Spinal cord (tissue), 10 donors: ENCODE results near the gene IFNLR1. TPM values are rescaled to one million over a fixed set of nuclear protein-coding genes. Genes with fewer than 3 reads are reported as not detected.

ENCODE experiments used
- DNase-seq, 6 donors: peaks; one replicate each; pipeline versions ENCODE4 v3.0.0 to v3.0.0-alpha.2; 2013 to 2015; ENCODE audit warnings: low spot score in 6 of 6, low read depth in 4 of 6
- H3K27ac ChIP-seq: one replicate; pipeline ENCODE4 v1.5.1; 2013; ENCODE audit warnings: low read depth, low read length, control low read depth
- H3K27me3 ChIP-seq: one replicate; pipeline ENCODE4 v1.6.1; 2013; ENCODE audit warnings: low read length; ENCODE audit not compliant: control insufficient read depth, insufficient read depth
- H3K36me3 ChIP-seq: one replicate; pipeline ENCODE4 v1.6.1; 2013; ENCODE audit warnings: low read length; ENCODE audit not compliant: control insufficient read depth, insufficient read depth
- H3K4me1 ChIP-seq: one replicate; pipeline ENCODE4 v1.6.1; 2013; ENCODE audit warnings: low read length; ENCODE audit not compliant: control insufficient read depth, insufficient read depth
- H3K4me3 ChIP-seq: one replicate; pipeline ENCODE4 v1.5.1; 2013; ENCODE audit warnings: low read depth, low read length, control low read depth
- H3K9me3 ChIP-seq: one replicate; pipeline ENCODE4 v1.6.1; 2013; ENCODE audit warnings: low read length; ENCODE audit not compliant: control insufficient read depth, insufficient read depth
- WGBS: methylation state at CpG from one replicate; pipeline ENCODE4 v1.1.5; 2013; ENCODE audit warnings: missing lambda C conversion rate; ENCODE audit not compliant: insufficient coverage; 5-methylcytosine and 5-hydroxymethylcytosine counted together
- long read RNA-seq, 4 donors: transcript quantifications; one replicate each; lab custom pipeline, GENCODE V29; 2026
- polyA plus RNA-seq, 2 donors: library from polyadenylated mRNA; unstranded; fragments of 120-200 nt; gene quantifications; one replicate each; pipeline ENCODE4 v1.2.1, GENCODE V29; 2013; ENCODE audit not compliant: insufficient read length in 2 of 2
- total RNA-seq, 2 donors: library from RNA; depleted of rRNA in 1 of 2; stranded (reverse); fragments of 120-200 nt in 1 of 2; fragments of >200 nt in 1 of 2; gene quantifications; one replicate each; pipeline versions ENCODE4 v1.2.3 to v1.2.4, GENCODE V29; 2013 to 2014
- donor health status: healthy.

IFNLR1 gene
- under 1 TPM; 0.59 to 0.72 TPM for total RNA-seq
- 1 to 10 TPM in 1 of 2 donors, under 1 TPM in 1; 0.74 to 1.6 TPM for polyA plus RNA-seq
- long read RNA-seq, donor 1, result 0 reads
- long read RNA-seq, donor 2, result 0 reads
- long read RNA-seq, donor 3, result 0 reads
- long read RNA-seq, donor 4, result 0 reads

DNA sequence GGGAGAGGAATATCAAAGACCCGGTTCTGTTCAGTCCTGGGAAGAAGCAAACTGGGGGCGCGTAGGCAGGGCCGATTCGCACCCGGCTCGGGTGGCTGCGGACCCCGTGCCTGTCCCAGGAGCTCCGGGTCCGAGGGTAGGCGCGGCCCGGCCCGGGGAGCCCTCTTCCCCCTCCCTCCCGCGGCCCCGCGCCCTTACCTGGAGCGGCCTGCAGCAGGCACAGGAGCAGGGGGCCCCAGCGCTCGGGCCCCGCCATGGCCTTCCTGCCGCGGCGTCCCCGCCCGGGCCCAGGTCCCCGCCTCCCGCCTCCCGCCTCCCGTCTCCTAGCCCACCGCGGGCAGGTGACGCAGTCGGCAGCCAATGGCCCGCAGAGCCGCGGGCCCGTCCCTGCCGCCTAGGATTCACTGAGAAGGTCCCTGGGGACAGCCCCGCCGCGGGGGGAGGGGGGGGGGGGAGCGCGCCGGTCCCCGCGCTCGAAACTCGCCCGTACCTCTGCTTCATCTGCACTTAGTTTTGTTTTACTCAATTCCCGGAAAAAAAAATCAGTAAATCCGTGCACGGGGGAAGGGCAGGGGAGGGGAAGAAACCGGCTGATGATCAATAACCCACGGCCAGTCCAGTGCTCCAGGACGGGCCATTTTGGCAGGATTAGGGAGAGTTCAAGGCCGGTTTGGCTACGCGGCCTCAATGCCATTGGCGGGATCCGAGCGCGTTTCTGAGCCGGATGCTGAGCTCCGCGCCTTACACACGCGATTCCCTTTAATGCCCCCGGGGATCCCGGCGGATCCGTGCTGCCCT, at the start of gene IFNLR1:
Gene IFNLR1 (minus strand): TSS at position 297 of the 798 bp plus-strand sequence. CDS start 41 bp downstream, at position 256.
- WGBS, result under 1% methylated on average over 53 of the region's 74 CpGs
- H3K9me3 ChIP-seq, result no peaks in the 10 kb centered on the region
- peak in 2 of 6 donors; percentile 38 to 77 for DNase-seq
- H3K4me3 ChIP-seq, result peak within 1 kb of the TSS; percentile 34
- peaks cover 34% of the 10 kb centered on the region for H3K27me3 ChIP-seq
- H3K27ac ChIP-seq, result no peak within 1 kb of the TSS
- H3K4me1 ChIP-seq, result peaks cover 13% of the 10 kb centered on the region
- no peaks in the 10 kb centered on the region for H3K36me3 ChIP-seq

- WGBS, result 62% methylated on average over 13 of the region's 17 CpGs
- peak in 1 of 6 donors; percentile 3 for DNase-seq
- no peaks in the 10 kb centered on the region for H3K4me1 ChIP-seq
Observed at GRCh38 chr1:24235921-24236788, 49.1 kb upstream of the IFNLR1 start.

DNA sequence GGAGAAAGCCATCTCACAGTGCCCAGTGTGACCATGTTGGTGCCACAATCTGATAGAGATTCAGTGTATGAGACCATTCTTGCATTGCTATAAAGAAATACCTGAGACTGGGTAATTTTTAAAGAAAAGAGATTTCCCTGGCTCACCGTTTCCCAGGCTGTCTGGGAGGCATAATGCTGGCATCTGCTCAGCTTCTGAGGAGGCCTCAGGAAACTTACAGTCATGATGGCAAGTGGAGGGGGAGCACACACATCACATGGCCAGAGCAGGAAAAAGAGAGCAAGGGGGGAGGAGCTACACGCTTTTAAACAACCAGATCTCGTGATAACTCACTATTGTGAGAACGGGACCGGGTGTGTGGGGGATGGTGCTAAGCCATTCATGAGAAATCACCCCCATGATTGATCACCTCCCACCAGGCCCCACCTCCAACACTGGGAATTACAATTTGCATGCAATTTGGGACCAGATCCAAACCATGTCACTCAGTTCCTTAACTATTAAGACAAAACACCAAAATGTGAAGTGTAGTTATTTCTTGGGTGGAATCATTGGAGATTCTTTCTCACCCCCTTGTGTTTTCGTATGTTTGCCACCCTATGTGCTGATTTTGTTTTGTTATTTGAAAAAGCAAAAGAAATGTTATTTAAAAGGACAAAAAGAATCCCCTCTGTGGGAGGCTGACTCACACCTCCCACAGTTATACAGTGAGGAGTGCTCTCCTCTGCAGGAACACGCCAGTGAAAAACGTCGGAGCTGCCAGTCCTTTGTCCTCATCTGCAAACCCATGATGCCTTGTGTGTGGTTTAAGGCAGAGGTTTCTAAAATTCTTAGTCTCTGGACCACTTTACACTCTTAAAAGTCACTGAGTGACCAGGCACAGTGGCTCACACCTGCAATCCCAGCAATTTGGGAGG, 46.9 kb upstream of the IFNLR1 start:
- WGBS, result 27% methylated on average over 3 of the region's 9 CpGs
- peak in 1 of 6 donors; percentile 13 for DNase-seq
- H3K27me3 ChIP-seq, result no peaks in the 10 kb centered on the region

More at GRCh38 chr1:24235921-24236788, 49.1 kb upstream of the IFNLR1 start:
- H3K9me3 ChIP-seq, result no peaks in the 10 kb centered on the region
- H3K27ac ChIP-seq, result no peak overlapping the region
- no peaks in the 10 kb centered on the region for H3K36me3 ChIP-seq
- no peaks in the 10 kb centered on the region for H3K27me3 ChIP-seq
- no peak overlapping the region for H3K4me3 ChIP-seq

DNA sequence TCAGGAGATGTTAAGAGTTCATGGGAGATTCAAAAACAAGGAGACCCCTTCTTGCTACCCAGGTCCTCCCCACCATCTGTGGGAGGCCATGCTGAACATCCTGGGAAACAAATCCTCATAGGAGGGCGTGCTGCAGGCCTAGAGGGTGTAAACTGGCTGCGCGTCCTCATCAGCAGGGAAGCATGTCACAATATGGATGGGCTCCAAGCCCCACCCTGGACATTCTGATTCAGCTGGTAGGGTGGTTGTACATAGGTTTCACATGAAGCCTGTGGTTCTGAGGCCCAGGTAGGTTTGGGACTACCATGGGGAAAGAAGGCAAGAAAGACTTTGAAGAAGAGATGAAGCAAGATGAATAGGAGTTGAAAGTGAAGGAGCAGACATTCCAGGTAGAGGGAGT, 44.6 kb upstream of the IFNLR1 start:
- H3K27ac ChIP-seq, result no peak overlapping the region
- H3K36me3 ChIP-seq, result no peaks in the 10 kb centered on the region
- H3K9me3 ChIP-seq, result no peaks in the 10 kb centered on the region
- WGBS, result 90% methylated on average over 2 of the region's 3 CpGs
- H3K4me1 ChIP-seq, result no peaks in the 10 kb centered on the region
- H3K27me3 ChIP-seq, result no peaks in the 10 kb centered on the region
- no peak for DNase-seq
- H3K4me3 ChIP-seq, result no peak overlapping the region

More for the DNA sequence above, 46.9 kb upstream of the IFNLR1 start:
- Histone ChIP-seq H3K27ac (no peak overlapping the region), H3K36me3 (no peaks in the 10 kb centered on the region), H3K4me1 (no peaks in the 10 kb centered on the region), H3K9me3 (no peaks in the 10 kb centered on the region), H3K4me3 (no peak overlapping the region)

GRCh38 chr1:24228311-24228710, 41.2 kb upstream of the IFNLR1 start:
- no peaks in the 10 kb centered on the region for H3K36me3 ChIP-seq
- H3K27me3 ChIP-seq, result no peaks in the 10 kb centered on the region
- 80% methylated on average over 1 of the region's 4 CpGs for WGBS
- H3K27ac ChIP-seq, result no peak overlapping the region
- H3K9me3 ChIP-seq, result no peaks in the 10 kb centered on the region
- H3K4me1 ChIP-seq, result no peaks in the 10 kb centered on the region
- H3K4me3 ChIP-seq, result no peak overlapping the region
- no peak for DNase-seq

GRCh38 chr1:24226749-24227148, 39.7 kb upstream of the IFNLR1 start:
- WGBS, result 97% methylated on average over 5 of the region's 5 CpGs
- no peaks in the 10 kb centered on the region for H3K9me3 ChIP-seq
- H3K27ac ChIP-seq, result no peak overlapping the region
- no peak overlapping the region for H3K4me3 ChIP-seq
- H3K4me1 ChIP-seq, result no peaks in the 10 kb centered on the region
- H3K36me3 ChIP-seq, result no peaks in the 10 kb centered on the region
- DNase-seq, result no peak
- H3K27me3 ChIP-seq, result no peaks in the 10 kb centered on the region

GRCh38 chr1:24224761-24225160, 37.7 kb upstream of the IFNLR1 start:
- H3K36me3 ChIP-seq, result no peaks in the 10 kb centered on the region
- H3K27ac ChIP-seq, result no peak overlapping the region
- H3K4me1 ChIP-seq, result no peaks in the 10 kb centered on the region
- H3K4me3 ChIP-seq, result no peak overlapping the region
- H3K9me3 ChIP-seq, result no peaks in the 10 kb centered on the region
- DNase-seq, result no peak
- WGBS, result 67% methylated on average over 2 of the region's 4 CpGs
- H3K27me3 ChIP-seq, result no peaks in the 10 kb centered on the region

DNA sequence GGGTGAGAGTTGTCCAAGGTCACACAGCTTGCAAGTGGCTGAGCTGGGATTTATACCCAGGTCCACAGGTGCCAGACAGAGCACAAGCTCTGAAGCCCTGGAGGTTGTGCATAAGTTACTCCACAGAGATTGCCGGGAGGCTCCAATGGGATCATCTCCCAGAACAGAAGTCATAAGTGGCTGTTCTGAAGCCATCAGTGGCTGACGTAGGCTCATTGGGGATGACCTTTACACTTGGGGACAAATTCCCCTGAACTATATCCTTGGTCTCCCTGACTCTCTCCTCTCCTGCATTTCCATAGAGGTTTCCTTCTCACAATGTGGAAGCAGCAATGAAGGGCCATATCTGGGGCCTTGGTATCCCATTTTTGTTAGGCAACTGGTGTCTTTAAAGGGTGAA, 37.0 kb upstream of the IFNLR1 start:
- Histone ChIP-seq H3K27ac (no peak overlapping the region), H3K36me3 (no peaks in the 10 kb centered on the region), H3K9me3 (no peaks in the 10 kb centered on the region), H3K4me1 (no peaks in the 10 kb centered on the region), H3K27me3 (no peaks in the 10 kb centered on the region), H3K4me3 (no peak overlapping the region)
- no peak for DNase-seq
- 100% methylated on average over 2 of the region's 2 CpGs for WGBS

GRCh38 chr1:24222793-24223192, 35.7 kb upstream of the IFNLR1 start:
- H3K27me3 ChIP-seq, result no peaks in the 10 kb centered on the region
- no peak overlapping the region for H3K27ac ChIP-seq
- no peaks in the 10 kb centered on the region for H3K4me1 ChIP-seq
- no peak for DNase-seq
- H3K9me3 ChIP-seq, result no peaks in the 10 kb centered on the region
- no peak overlapping the region for H3K4me3 ChIP-seq
- no peaks in the 10 kb centered on the region for H3K36me3 ChIP-seq
- 67% methylated on average over 1 of the region's 1 CpG for WGBS
